ENCODE measurements around the gene SUPT5H. TPM values are rescaled to one million over a fixed set of nuclear protein-coding genes. Genes with fewer than 3 reads are reported as not detected.

The SUPT5H gene
- total RNA-seq, 3 donors from 2014 or later, result 74.3 to 115 (median 103) TPM

DNA sequence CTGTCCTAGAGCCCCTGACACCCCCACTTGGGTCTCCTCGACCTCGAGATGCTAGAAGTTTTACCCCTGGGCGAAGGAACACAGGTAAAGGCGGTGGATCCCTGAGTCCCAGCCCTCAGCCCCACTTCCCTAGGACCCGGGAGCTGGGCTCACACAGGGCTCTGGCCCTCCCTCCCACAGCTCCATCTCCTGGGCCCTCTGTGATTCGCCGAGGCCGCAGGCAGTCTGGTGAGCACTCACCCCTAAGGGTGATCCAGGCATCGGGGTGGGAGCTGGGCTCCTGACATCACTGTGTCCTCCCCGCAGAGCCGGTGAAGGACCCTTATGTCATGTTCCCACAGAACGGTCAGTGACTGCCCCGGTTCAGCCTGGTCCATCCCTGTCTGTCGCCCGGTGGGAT lies 24.6 kb upstream of the SUPT5H start:
- no peaks in the 10 kb centered on the region for H3K9me3 ChIP-seq
- no peaks in the 10 kb centered on the region for H3K36me3 ChIP-seq
- no peak for DNase-seq (ENCODE audit: low spot score in 2 of 2)
- H3K4me3 ChIP-seq, result no peak overlapping the region
- TF ChIP-seq, protein P1, sequence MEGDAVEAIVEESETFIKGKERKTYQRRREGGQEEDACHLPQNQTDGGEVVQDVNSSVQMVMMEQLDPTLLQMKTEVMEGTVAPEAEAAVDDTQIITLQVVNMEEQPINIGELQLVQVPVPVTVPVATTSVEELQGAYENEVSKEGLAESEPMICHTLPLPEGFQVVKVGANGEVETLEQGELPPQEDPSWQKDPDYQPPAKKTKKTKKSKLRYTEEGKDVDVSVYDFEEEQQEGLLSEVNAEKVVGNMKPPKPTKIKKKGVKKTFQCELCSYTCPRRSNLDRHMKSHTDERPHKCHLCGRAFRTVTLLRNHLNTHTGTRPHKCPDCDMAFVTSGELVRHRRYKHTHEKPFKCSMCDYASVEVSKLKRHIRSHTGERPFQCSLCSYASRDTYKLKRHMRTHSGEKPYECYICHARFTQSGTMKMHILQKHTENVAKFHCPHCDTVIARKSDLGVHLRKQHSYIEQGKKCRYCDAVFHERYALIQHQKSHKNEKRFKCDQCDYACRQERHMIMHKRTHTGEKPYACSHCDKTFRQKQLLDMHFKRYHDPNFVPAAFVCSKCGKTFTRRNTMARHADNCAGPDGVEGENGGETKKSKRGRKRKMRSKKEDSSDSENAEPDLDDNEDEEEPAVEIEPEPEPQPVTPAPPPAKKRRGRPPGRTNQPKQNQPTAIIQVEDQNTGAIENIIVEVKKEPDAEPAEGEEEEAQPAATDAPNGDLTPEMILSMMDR (IDR thresholded peaks at IDR 0.05), result no peak
- TF ChIP-seq POLR2A (IDR thresholded peaks at IDR 0.05) (no peak), POLR2AphosphoS5 (IDR thresholded peaks at IDR 0.05) (no peak)
- intact Hi-C loops (cut with DNase I; ENCODE audit: low total_unique reads), result no loop called here
- no peaks in the 10 kb centered on the region for H3K4me1 ChIP-seq
- no peak overlapping the region for H3K27ac ChIP-seq
- no peaks in the 10 kb centered on the region for H3K27me3 ChIP-seq

DNA sequence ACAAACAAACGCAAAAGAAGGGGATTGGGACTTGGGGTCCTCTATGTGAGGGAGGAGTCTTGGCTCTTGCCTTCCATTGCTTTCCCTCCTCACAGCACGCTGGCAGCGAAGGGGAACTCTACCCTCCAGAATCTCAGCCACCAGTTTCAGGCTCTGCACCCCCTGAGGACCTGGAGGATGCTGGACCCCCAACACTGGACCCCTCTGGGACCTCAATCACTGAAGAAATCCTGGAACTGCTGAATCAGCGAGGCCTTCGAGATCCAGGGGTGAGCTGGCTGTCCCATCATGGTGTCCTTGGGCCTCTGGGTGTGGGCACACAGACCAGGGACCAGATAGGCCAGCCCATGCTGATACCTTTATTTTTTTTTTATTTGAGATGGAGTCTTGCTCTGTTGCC lies 23.4 kb upstream of the SUPT5H start:
- no peak for DNase-seq (ENCODE audit: low spot score in 2 of 2)
- Histone ChIP-seq H3K27me3 (no peaks in the 10 kb centered on the region), H3K36me3 (no peaks in the 10 kb centered on the region), H3K27ac (no peak overlapping the region), H3K9me3 (no peaks in the 10 kb centered on the region), H3K4me1 (no peaks in the 10 kb centered on the region), H3K4me3 (no peak overlapping the region)
- TF ChIP-seq POLR2A (IDR thresholded peaks at IDR 0.05), result no peak
- TF ChIP-seq, protein P1 (IDR thresholded peaks at IDR 0.05), result no peak
- no peak for TF ChIP-seq POLR2AphosphoS5 (IDR thresholded peaks at IDR 0.05)
- intact Hi-C loops (cut with DNase I; ENCODE audit: low total_unique reads), result no loop called here

DNA sequence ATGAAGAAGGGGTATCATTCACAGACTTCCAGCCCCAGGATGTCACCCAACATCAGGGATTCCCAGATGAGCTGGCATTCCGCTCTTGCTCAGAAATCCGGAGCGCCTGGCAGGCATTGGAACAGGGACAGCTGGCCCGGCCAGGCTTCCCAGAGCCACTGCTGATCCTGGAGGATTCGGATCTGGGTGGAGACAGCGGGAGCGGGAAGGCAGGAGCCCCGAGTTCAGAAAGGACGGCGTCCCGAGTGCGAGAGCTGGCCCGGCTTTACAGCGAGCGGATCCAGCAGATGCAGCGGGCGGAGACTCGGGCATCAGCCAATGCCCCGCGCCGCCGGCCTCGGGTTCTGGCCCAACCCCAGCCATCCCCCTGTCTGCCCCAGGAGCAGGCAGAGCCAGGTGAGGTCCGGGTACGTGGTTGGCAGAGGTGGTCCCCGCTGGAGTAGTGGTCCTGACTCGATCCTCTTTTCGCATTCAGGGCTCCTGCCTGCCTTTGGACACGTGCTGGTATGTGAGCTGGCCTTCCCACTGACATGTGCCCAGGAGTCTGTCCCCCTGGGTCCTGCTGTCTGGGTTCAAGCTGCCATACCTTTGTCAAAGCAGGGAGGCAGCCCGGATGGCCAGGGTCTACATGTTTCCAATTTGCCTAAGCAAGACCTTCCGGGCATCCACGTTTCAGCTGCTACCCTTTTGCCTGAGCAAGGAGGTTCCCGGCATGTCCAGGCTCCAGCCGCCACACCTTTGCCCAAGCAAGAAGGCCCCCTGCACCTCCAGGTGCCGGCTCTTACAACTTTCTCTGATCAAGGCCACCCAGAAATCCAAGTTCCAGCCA lies 21.9 kb upstream of the SUPT5H start:
- intact Hi-C loops (cut with DNase I; ENCODE audit: low total_unique reads), result no loop called here

DNA sequence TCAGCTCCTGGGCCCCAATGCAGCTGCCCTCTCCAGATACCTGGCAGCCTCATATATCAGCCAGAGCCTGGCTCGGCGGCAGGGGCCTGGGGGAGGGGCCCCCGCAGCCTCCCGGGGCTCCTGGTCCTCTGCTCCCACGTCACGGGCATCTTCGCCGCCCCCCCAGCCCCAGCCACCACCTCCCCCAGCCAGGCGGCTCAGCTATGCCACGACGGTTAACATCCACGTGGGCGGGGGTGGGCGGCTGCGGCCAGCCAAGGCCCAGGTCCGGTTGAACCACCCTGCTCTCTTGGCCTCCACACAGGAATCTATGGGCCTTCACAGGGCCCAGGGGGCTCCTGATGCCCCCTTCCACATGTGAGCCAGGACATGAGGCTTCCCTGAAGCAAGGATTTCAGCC lies 20.4 kb upstream of the SUPT5H start:
- Histone ChIP-seq H3K4me1 (peaks cover 0 to 5% of the 10 kb centered on the region in 2 donors), H3K36me3 (no peaks in the 10 kb centered on the region), H3K4me3 (no peak overlapping the region), H3K27me3 (no peaks in the 10 kb centered on the region), H3K9me3 (no peaks in the 10 kb centered on the region), H3K27ac (no peak overlapping the region)
- TF ChIP-seq, protein P1 (IDR thresholded peaks at IDR 0.05), result no peak
- no peak for TF ChIP-seq POLR2A (IDR thresholded peaks at IDR 0.05)
- no peak for TF ChIP-seq POLR2AphosphoS5 (IDR thresholded peaks at IDR 0.05)
- intact Hi-C loops (cut with DNase I; ENCODE audit: low total_unique reads), result no loop called here
- no peak for DNase-seq (ENCODE audit: low spot score in 2 of 2)

More for the DNA sequence above, 21.9 kb upstream of the SUPT5H start:
- no peaks in the 10 kb centered on the region for H3K36me3 ChIP-seq
- H3K9me3 ChIP-seq, result no peaks in the 10 kb centered on the region
- no peak for TF ChIP-seq POLR2AphosphoS5 (IDR thresholded peaks at IDR 0.05)
- TF ChIP-seq POLR2A (IDR thresholded peaks at IDR 0.05), result no peak
- TF ChIP-seq, protein P1 (IDR thresholded peaks at IDR 0.05), result no peak
- H3K27ac ChIP-seq, result peak overlapping the region in 1 of 2 donors; percentile 25
- no peaks in the 10 kb centered on the region for H3K27me3 ChIP-seq
- peaks cover 0 to under 1% of the 10 kb centered on the region in 2 donors for H3K4me1 ChIP-seq
- no peak for DNase-seq (ENCODE audit: low spot score in 2 of 2)
- H3K4me3 ChIP-seq, result no peak overlapping the region

DNA sequence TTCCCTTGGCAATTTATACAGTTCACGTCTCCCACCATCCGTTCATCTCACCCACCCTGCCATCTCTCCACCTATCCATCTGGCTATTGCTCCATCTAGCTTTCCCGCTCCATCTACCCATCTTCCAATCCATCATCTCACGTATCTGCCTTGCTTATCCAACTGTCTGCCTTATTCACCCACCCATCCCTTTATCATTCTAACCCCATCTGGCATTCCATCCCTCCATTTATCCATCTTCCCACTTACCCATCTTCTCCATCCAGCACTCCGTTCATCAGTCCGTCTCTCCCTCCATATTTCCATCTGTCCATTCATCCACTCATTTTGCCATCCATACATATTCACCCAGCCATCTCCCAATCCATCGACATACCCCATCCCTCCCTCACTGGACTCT lies 19.6 kb upstream of the SUPT5H start:
- no peaks in the 10 kb centered on the region for H3K9me3 ChIP-seq
- no peaks in the 10 kb centered on the region for H3K27me3 ChIP-seq
- no peak for DNase-seq (ENCODE audit: low spot score in 2 of 2)
- TF ChIP-seq, protein P1 (IDR thresholded peaks at IDR 0.05), result no peak
- TF ChIP-seq POLR2AphosphoS5 (IDR thresholded peaks at IDR 0.05), result no peak
- TF ChIP-seq POLR2A (IDR thresholded peaks at IDR 0.05), result no peak
- intact Hi-C loops (cut with DNase I; ENCODE audit: low total_unique reads), result no loop called here
- H3K4me3 ChIP-seq, result no peak overlapping the region
- H3K4me1 ChIP-seq, result peaks cover 0 to 5% of the 10 kb centered on the region in 2 donors
- H3K27ac ChIP-seq, result no peak overlapping the region
- no peaks in the 10 kb centered on the region for H3K36me3 ChIP-seq

Measured in breast epithelium (tissue), 4 donors.